Colonic mucosa (tissue), 4 donors: ENCODE results near the gene ERCC5. TPM values are rescaled to one million over a fixed set of nuclear protein-coding genes. Genes with fewer than 3 reads are reported as not detected.

Experiments used
- DNase-seq: peaks from one replicate; pipeline ENCODE4 v3.0.0-alpha.2; 2020
- H3K27ac ChIP-seq: fragments of 200-600 bp; one replicate; pipeline ENCODE4 v1.8.0; 2021
- H3K27me3 ChIP-seq: fragments of 200-600 bp; one replicate; pipeline ENCODE4 v1.8.0; 2021
- H3K36me3 ChIP-seq: fragments of 200-600 bp; one replicate; pipeline ENCODE4 v1.8.0; 2021
- H3K4me1 ChIP-seq: fragments of 200-600 bp; one replicate; pipeline ENCODE4 v1.8.0; 2021; ENCODE audit warnings: mild to moderate bottlenecking
- H3K4me3 ChIP-seq: fragments of 200-600 bp; one replicate; pipeline ENCODE4 v1.8.0; 2021
- H3K9ac ChIP-seq, 2 donors: one replicate each; pipeline ENCODE4 v1.7.0; 2013; ENCODE audit warnings: control low read depth in 2 of 2, low read depth in 2 of 2, low read length in 2 of 2
- H3K9me3 ChIP-seq: fragments of 200-600 bp; one replicate; pipeline ENCODE4 v1.8.0; 2021
- intact Hi-C: fragments of 100-400 bp; cut with DNase I; formaldehyde crosslinking; loops from one replicate; pipeline ENCODE4 v1.14.1; 2022
- total RNA-seq, 2 donors: library from RNA; stranded (reverse); fragmentation: NEBNext Ultra II Directional in 1 of 2; extraction: Animal tissue kit (Norgen Biotek cat#: 25700) in 1 of 2; gene quantifications; one replicate each; pipeline ENCODE4 v1.2.1, GENCODE V29; 2021
- TF ChIP-seq, protein P1 (sequence below): fragments of 200-600 bp; IDR thresholded peaks from one replicate; pipeline ENCODE4 v1.8.0; 2022; ENCODE audit warnings: antibody characterized with exemption, mild to moderate bottlenecking
- donor health status: healthy.
- donor health status: DM: no; HTN: no; CAD: no.
- donor health status: DM: no; HTN: no; CAD: no.

The ERCC5 gene
- total RNA-seq, 2 donors from 2014 or later: 64.7 to 79.1 TPM

DNA sequence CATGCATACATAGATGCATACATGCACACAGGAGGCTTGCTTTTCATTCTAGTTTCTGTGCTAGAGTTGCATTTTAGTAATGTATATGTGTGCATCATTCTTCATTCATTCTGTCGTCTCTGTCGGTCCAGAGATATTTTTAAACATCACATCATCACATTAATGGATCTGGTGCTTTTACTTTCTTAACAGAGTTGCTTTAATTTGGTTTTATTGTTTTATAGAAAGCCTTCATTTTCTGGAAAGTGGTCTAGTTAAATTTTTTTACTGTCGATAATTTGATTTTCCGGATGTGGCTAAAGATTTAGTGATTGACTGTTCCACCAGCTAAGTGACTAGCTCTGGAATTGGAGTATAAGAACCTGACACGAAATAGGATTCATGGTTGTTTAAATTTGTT lies 30.0 kb upstream of the ERCC5 start:
- Histone ChIP-seq H3K27ac (no peak overlapping the region), H3K9ac (no peak overlapping the region), H3K4me1 (no peaks in the 10 kb centered on the region), H3K27me3 (no peaks in the 10 kb centered on the region), H3K9me3 (no peaks in the 10 kb centered on the region), H3K36me3 (no peaks in the 10 kb centered on the region), H3K4me3 (no peak overlapping the region)
- TF ChIP-seq, protein P1, sequence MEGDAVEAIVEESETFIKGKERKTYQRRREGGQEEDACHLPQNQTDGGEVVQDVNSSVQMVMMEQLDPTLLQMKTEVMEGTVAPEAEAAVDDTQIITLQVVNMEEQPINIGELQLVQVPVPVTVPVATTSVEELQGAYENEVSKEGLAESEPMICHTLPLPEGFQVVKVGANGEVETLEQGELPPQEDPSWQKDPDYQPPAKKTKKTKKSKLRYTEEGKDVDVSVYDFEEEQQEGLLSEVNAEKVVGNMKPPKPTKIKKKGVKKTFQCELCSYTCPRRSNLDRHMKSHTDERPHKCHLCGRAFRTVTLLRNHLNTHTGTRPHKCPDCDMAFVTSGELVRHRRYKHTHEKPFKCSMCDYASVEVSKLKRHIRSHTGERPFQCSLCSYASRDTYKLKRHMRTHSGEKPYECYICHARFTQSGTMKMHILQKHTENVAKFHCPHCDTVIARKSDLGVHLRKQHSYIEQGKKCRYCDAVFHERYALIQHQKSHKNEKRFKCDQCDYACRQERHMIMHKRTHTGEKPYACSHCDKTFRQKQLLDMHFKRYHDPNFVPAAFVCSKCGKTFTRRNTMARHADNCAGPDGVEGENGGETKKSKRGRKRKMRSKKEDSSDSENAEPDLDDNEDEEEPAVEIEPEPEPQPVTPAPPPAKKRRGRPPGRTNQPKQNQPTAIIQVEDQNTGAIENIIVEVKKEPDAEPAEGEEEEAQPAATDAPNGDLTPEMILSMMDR: no peak
- intact Hi-C loops: no loop called here
- DNase-seq: no peak

DNA sequence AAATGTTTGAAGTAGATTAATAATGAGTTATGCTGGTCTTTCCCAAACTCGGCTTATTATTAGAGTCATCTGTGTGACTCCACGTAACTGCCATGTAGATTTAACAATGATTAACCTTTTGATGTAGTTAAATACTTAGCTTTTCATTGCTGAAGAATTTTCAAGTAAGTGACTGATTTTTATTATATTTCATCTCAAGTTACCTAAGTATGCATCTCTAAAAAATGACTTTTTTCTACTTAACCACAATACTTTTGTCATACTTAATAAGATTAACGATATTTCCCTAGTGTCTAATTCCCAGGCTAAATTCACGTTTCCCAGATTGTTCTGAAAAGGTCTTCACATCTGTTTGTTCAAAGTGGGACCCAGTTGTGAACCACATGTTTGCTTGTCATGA lies 29.1 kb upstream of the ERCC5 start:
- H3K9ac ChIP-seq: no peak overlapping the region
- no peaks in the 10 kb centered on the region for H3K9me3 ChIP-seq
- TF ChIP-seq, protein P1: no peak
- no peaks in the 10 kb centered on the region for H3K4me1 ChIP-seq
- no peaks in the 10 kb centered on the region for H3K27me3 ChIP-seq
- no peaks in the 10 kb centered on the region for H3K36me3 ChIP-seq
- H3K27ac ChIP-seq: no peak overlapping the region
- no peak overlapping the region for H3K4me3 ChIP-seq
- no peak for DNase-seq
- intact Hi-C loops: no loop called here

DNA sequence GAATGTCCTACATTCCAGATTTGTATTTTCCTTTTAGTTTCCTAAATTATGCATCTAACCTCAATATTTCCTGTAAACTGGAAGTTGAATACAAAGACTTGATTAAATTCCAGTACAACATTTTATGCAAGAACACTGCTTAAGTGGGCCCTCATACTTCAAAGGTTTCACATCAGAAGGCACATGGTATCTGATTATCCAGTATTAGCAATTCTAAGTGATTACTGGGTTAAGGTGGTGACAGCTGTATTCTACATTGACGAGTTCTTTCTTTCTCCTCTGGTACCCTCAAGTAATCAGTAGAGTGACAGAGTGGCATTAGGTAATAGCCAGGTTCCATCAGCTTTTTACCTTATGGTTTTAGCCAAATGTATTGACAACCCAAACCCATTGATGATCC lies 28.6 kb upstream of the ERCC5 start:
- H3K36me3 ChIP-seq: no peaks in the 10 kb centered on the region
- DNase-seq: no peak
- no peaks in the 10 kb centered on the region for H3K4me1 ChIP-seq
- H3K4me3 ChIP-seq: no peak overlapping the region
- TF ChIP-seq, protein P1: no peak
- H3K27ac ChIP-seq: no peak overlapping the region
- H3K9ac ChIP-seq: no peak overlapping the region
- H3K9me3 ChIP-seq: no peaks in the 10 kb centered on the region
- H3K27me3 ChIP-seq: no peaks in the 10 kb centered on the region
- intact Hi-C loops: no loop called here

DNA sequence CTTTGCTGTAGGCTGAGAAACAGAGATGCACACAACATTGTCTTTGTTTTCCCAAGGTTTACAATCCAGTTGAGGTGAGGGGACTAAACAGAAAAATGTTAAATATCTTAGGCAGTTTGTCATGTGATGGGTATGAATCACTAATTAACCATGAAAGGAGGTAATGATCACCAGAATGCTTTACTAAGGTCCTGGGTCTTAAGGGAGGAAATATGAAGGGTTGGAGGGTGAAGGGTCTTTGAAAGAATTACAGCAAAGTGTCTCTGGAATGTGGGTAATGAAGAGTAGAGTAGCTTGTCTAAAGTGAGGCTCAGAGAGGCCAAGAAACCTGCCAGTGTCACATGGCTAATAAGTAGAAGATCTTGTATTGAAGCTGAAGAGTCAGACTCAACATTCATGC lies 27.9 kb upstream of the ERCC5 start:
- intact Hi-C loops: no loop called here
- DNase-seq: no peak

DNA sequence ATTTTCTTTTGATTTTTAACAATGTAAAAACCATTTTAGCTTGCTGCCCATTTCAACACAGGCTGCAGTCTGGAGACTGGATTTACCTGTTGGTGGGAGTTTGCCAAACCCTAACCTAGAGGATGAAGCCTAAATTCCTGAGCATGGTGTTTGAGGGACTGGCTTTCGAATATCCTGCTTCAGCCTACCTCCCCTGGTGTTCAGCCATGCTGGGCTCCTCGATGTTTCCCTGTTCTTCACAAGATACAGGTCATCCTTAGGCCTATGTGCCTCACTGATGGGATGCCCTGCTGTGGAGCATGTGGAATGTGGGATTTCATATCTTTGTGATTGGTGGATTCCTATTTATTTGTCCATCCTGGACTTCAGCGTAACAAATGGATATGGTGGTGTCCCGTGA lies 20.4 kb upstream of the ERCC5 start:
- DNase-seq: no peak
- Histone ChIP-seq H3K36me3 (no peaks in the 10 kb centered on the region), H3K4me3 (no peak overlapping the region), H3K27me3 (no peaks in the 10 kb centered on the region), H3K27ac (no peak overlapping the region), H3K9me3 (no peaks in the 10 kb centered on the region), H3K9ac (no peak overlapping the region), H3K4me1 (no peaks in the 10 kb centered on the region)
- intact Hi-C loops: no loop called here
- TF ChIP-seq, protein P1: no peak

More for the DNA sequence above, 27.9 kb upstream of the ERCC5 start:
- no peaks in the 10 kb centered on the region for H3K4me1 ChIP-seq
- no peaks in the 10 kb centered on the region for H3K27me3 ChIP-seq
- TF ChIP-seq, protein P1: no peak
- no peaks in the 10 kb centered on the region for H3K9me3 ChIP-seq
- no peak overlapping the region for H3K9ac ChIP-seq
- no peaks in the 10 kb centered on the region for H3K36me3 ChIP-seq
- no peak overlapping the region for H3K27ac ChIP-seq
- H3K4me3 ChIP-seq: no peak overlapping the region
